PC-9 (cell line): ENCODE data around the gene NSD2.

Experiments used
- CTCF ChIP-seq: fragments of 200-600 bp; sonication (generic); conservative IDR thresholded peaks from 2 replicates; pipeline ENCODE4 v1.6.1; 2017; ENCODE audit warnings: mixed run types, antibody characterized with exemption, mild to moderate bottlenecking, moderate library complexity
- EZH2 ChIP-seq: fragments of 200-600 bp; sonication (generic); IDR thresholded peaks from 2 replicates; pipeline ENCODE4 v1.8.0; 2017; ENCODE audit warnings: antibody characterized with exemption, low read depth

DNA sequence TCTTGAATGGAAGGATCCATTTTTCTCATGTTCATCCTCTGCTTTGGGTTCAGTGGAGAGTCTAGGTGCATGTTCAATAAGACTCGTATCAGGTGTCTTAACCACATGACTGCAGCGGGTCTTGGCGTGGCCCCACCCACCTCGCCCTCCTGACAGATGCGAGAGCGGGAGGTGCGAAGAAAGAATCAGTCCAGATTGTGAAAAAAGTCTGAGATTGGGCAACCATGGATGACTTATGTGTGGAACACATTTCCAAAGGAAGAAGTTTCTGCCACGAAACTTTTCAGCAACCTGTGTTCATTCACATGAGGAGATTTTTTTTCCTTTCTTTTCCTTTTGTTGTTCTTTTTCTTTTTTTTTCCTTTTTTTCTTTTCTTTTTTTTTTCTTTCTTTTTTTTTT, 66.8 kb downstream of the NSD2 start:
- TF ChIP-seq EZH2 (no peak), CTCF (no peak)
